ENCODE data around the gene TRA2A. TPM values are rescaled to one million over a fixed set of nuclear protein-coding genes. Genes with fewer than 3 reads are reported as not detected.

Gene TRA2A
- total RNA-seq, 2 donors from 2014 or later, result 60.6 to 63.9 TPM

Other genes starting within 250 kb of the TRA2A start
- gene MALSU1, start 232.6 kb downstream of the TRA2A start, total RNA-seq, result 10 to 100 TPM; 32.3 to 35.1 TPM
- under 1 TPM in 1 of 2 donors, not detected in 1; 0.53 TPM for gene IGF2BP3, start 61.5 kb downstream of the TRA2A start, total RNA-seq
- 10 to 100 TPM in 1 of 2 donors, 1 to 10 TPM in 1; 7.8 to 12.2 TPM for gene CCDC126, start 65.4 kb upstream of the TRA2A start, total RNA-seq
- gene FAM221A, start 148.2 kb upstream of the TRA2A start, total RNA-seq, result 10 to 100 TPM; 11.4 to 13.5 TPM
- gene STK31, start 178.2 kb upstream of the TRA2A start, total RNA-seq, result 1 to 10 TPM in 1 of 2 donors, under 1 TPM in 1; 0.64 to 1.1 TPM